Activated naive CD4-positive, alpha-beta T cell (primary cell): ENCODE measurements around the gene BEND6.

ENCODE experiments used
- DNase-seq, 4 experiments: peaks; one replicate each; lab custom pipeline; 2025; lab: John Stamatoyannopoulos, UW

Gene BEND6

DNA sequence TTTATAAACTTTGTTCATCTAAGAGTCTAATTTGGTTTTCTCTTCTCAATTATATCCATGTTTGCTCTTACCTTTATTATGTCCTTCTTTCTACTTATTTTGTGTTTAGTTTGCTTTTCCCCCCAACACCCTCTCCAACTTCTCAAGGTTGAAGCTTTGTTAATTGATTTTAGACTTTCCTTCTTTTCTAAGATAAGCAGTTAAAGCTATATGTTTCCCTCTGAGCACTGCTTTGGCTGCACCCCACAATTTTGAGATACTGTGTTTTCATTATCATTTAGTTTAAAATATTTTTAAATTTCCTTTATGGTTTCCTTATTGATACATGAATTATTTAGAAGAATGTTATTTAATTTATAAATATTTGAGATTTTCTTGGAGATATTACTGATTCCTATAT lies 13.9 kb upstream of the BEND6 start:
- DNase-seq, result no peak

GRCh38 chr6:56944661-56945060 lies 10.2 kb upstream of the BEND6 start:
- DNase-seq, result no peak

DNA sequence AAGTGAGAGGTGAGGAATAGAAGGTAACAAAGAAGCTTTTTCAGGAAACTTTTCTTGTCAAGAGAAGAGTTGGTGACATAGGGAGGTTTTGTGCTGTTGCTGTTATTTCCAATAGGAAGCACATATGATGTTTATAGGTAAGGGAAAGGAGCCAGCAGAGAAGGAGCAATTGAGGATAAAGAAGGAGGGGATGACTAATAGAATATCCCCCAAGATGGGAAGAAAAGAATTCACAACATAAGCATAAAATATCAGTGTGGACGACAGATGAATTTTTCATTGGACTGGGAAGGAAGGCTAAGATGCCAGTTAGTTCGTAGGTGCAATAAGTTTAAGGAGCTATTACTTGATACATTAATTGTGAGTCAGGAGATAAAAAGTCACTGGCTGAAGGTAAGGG lies 8.5 kb upstream of the BEND6 start:
- DNase-seq, result no peak

DNA sequence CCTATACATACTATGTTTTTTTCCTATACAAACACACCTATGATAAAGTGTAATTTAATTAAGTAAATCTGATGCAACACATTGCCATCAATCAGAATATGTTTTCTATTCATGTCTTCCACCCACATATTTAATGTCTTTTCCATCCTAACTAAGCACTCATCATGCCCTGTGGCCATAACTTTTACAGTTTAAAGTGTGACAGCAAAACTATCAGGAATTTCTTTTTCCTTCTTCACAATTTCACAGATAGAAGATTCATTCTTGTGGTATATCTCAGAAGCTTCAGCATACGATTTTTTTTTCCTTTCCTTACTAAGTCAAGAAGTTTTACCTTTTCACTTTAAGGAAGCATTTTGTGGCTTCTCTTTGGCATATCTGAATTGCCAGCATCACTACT lies 7.0 kb upstream of the BEND6 start:
- DNase-seq, result no peak

DNA sequence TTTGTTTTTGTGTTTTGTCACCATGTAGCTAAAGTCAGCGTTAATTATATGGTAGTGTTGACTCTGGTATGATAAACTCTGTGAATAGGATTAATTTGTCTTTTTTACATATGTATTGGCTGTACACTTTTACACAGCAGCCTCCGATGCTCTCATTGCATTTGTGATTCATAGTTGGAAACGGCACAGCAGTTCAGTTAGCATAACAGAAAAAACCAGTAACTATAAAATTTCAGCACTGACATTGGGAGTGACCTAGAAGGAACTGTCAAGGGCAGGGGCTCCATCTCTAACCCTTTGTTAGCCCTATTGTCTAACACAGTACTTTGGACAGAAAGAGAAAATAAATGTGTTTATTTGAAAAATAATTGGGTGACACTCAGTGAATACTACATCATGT lies 5.6 kb upstream of the BEND6 start:
- DNase-seq, result no peak

DNA sequence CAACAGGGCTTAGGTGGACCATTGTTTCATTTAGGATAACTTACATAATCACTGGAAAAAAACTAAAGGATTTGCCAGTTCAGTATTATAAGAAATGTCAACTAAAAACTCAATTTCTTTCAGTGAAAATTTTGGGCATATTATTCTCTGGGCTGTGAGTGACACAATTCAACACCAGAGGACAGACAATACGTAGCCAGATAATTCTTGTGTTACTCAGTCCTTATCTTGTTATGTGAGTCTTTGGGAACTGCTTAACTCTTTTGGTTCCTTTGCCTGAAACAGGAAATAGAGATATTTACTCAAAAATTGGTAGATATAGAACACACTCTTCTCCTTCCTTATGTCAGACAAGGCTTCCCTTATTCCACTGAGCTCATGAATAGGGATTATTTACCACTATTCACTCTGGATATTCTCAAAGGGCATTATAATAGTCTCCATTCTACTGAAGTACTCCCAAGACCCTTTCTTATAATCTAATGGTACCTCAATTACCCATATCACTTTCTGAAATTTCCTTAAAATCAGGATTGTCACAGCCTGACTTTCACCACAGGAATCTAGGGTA lies 4.9 kb upstream of the BEND6 start:
- DNase-seq, result no peak

GRCh38 chr6:56951049-56951831 lies 3.7 kb upstream of the BEND6 start:
- no peak for DNase-seq

DNA sequence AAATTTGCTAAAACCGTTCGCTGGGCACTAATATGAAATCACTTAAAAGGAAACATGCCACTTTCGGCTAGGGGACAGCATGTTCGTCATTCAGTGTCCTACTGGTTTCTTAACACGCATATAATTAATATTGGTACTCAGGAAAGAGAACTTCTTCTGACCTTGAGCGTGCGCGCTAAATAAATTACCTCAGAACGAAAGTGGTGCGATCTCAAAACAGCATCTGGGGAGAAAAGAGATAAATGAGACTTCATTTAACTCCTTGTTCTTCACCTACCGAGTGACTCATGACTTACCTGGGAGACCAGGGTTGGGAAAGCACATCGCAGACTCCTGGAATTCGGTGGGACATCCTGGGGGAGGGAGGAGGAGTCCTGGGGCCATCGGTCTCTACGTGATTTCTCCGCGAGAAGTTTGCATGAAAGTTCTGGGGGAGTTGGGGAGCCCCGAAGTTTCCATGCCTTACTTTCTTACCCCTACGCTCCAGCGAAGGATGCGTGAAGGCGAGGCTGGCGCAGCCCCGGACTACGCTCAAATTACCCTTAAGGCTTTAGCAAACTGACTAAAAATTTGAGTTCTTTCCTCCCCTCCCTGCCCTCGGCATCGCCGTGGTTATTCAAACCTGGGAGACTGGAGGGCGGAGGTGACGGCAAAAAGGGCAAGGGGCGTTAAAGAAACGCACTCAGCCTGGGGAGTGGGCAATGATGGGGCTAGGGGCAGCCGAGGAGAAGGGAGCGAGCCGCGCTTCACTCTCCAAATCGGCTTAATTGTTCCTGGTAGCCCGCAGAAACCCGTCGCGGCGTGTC lies 1.1 kb upstream of the BEND6 start:
- no peak for DNase-seq

GRCh38 chr6:56955171-56956155 lies 556 bp downstream of the BEND6 start:
- DNase-seq, result peak in 2 of 4 experiments; percentile 8 to 10

DNA sequence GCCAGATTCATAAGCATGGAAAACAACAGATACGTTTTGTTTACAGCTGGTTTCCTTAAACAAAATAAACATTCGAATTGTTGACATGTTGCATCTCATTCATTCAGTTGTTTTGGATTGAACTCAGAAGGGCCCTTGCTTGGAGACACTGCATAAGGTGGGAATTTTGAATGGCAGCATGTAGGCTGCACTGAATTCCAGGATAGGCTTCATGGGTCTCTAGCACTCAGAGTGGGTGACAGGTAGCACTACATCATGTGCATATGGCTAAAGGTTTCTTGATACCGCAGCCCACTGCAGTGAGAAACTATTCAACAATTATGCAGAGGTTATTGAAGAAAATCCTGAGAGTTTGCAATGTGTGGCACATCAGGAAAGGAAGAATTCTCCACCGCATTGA lies 1.6 kb downstream of the BEND6 start:
- no peak for DNase-seq

GRCh38 chr6:56957856-56958255 lies 2.9 kb downstream of the BEND6 start:
- DNase-seq, result no peak

- DNase-seq, result no peak
These were observed 3.6 kb downstream of the BEND6 start for GRCh38 chr6:56958481-56958880.

DNA sequence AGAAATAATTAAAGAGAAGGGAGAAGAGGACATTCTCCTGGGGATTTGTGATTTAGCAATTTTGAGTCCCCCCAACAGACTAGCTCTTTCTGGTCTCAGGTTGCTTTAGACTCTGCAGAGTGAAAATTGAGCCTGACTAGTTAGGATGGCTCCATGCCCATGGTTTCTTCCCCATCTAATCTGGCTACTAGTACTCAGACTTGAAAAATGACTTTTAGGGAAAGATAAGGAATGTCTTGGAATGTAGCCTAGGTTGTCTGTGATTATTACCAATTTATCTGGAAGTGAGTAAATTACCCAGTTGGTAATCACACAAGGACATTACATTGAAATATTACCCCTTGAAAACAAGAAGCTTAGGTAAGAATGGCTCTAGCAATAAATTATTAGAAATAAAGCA lies 4.2 kb downstream of the BEND6 start:
- no peak for DNase-seq

DNA sequence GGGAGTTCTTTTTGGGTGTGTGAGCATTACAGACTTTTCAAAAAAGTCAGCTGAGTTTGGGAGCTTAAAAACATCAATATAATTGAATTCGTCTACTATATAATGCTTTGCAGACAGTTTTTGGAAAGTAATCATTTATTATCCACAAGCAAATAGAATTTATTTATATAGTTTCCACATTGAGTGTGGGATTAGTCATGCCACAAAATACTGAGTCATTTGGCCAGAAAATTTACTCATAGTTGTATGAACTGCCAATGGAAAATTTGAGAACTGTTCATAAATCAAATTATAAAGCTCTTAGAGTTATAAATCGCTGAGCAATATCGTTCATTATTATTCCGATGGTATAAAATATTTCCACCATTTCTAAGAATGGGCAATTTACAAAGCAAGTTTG lies 5.0 kb downstream of the BEND6 start:
- DNase-seq, result no peak

DNA sequence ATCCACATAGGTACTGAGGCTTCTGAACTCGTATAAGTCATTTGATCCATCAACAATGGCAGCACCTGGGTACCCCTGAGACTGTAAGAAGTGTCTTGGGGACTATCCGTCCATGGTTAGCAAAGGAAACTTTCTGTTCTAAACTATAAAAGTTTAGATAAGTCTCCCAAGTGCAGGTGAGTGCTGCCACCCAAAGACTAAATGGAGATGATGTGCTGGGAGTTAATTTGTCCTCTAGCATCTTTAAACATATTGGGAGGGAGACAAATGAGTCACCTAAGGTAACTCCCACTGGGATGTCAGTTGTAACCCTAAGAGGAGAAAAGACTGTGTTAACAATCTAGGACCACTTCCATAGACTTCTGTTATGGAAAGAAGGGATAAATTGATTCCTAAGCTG lies 6.2 kb downstream of the BEND6 start:
- no peak for DNase-seq

DNA sequence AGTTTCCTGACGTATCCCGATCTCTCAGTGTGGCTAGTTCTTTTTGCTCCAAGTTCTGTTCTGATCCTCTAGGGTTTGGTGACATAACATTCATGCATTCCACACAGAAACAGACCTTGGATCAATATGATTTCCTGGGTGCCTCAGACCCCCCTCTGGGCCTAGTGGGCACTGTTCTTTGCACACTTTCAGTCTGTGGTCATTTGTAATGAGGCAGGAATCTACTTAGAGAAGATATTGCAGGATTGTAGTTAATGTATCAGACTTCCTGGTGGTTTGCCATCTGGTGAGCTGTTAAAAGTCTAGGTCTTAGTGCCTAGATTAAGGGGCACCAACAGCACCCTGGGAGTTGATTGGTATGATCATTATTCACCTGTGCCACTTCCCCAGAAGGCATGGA lies 7.5 kb downstream of the BEND6 start:
- DNase-seq, result no peak

DNA sequence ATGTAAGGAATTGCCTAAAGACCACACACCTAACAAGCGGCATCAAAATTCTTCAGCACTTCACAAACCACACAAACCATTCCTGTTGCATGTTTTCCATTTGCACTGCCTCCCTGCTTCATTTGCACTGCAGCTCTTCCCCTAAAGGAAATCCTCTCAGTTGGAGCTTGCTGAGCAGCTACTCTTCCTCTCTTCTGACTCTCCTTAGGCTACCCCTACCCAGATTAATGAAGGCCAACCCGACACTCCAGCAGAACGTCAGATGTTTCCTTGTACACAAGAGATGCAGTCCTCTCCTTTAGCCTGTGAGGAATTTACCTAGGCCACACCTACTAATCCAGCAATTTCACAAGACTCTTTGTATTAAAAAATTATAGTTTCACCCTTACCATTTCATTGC lies 8.1 kb downstream of the BEND6 start:
- DNase-seq, result no peak

- DNase-seq, result no peak
These were observed 8.9 kb downstream of the BEND6 start for GRCh38 chr6:56963793-56964192.

- DNase-seq, result no peak
These were observed 10.2 kb downstream of the BEND6 start for GRCh38 chr6:56965126-56965525.

- DNase-seq, result no peak
These were observed 15.9 kb downstream of the BEND6 start for GRCh38 chr6:56970849-56971248.

GRCh38 chr6:56977192-56977591 lies 22.3 kb downstream of the BEND6 start:
- DNase-seq, result no peak

DNA sequence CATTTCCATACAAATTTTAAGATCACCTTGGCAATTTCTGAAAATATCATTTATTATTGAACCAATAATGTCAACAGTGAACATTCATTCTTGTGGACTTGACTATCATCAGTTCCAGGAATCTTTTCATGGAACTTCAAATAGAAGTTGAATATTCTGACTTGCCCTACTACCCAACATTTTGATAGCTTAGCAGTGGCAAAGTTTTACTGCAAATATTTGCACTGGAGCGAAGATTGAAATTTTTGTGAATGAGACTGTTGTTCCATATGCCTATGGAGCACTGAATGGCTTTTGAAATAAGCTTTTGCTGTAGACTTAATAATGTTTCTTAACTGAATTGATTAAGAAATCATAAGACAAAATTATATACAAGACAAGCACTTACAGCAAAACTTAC lies 23.6 kb downstream of the BEND6 start:
- no peak for DNase-seq
